ENCODE data around the gene TMEM51.
"Not testable (repeated sequence)": the region's sequence is repeated elsewhere in the genome, so short reads cannot be mapped to it uniquely, and the experiment has no call there.

TMEM51 gene

DNA sequence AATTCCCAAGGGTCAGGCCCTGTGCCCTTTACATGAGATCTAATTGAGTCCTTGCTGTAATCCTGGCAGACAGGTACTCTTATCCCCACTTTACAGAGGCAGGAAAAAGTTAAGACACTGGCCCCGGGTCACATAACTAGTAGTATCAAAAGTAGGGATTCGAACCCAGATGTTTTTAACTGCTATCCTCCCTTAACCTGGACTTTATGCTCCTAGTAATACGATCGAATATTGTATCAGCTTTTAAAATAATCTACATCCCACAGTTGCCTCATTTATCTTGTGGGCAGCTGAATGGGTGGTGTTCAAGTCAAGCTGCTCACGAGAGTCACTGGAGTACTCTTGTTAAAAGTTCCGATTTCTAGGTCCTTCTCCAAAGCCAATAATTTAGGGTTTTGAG is 25.5 kb upstream of the TMEM51 start:
- DNase-seq = no peak

DNA sequence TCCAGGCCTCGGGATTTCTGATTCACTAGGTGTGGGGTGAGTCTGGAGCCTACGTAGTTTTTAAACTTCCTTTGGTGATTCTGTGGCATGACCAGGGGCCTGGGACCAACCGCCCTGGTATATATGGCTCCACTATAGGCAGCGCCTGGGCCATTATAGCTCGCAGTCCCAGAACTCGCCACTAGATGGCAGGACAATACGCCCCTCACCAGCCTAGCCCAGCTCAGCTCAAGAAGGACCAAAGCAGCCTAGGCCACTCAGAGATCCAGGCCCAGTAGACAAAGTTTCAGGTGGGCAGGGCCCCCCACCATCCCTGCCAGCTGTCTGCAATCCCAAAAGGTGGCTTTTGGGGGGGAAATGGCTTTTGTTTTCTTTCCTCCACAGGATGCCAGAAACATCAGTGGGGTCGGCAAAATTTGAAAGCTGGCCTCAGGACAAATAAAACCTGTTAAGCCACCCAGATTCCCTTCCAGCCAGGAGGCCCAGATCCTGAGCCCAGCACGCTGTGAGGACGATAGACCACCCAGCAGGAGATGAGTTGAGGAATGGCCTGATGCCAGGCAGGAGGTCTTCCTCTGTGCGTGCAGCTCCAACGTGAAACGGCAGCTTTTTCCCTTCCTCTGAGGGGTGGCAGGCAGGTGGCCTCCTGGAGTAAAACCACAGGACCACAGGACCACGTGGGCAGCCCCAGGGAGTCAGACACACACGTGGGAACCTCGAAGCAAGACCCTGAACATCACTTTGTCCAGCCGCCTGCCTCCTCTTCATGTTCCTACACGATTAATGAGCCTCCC is 24.8 kb upstream of the TMEM51 start:
- DNase-seq = peak; percentile 8 to 62 (median 40)

DNA sequence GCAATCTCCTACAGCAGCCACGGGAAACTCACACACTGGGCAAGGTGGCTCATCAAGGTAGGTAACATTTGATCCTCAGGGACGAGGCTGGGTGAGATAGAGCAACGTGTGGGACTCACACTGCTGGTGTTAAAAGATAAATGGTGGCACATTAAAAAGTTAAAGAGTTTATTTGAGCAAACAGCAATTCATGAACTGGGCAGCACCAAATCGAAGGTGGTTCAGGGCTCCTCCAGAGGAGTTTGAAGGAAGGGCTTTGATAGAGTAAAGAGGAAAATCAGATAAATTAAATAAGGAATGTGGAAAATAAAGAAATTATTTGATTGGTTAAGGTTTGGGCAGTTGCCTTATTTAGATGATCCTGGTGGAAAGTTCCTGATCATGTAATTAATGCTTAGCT is 23.6 kb upstream of the TMEM51 start:
- DNase-seq = no peak

DNA sequence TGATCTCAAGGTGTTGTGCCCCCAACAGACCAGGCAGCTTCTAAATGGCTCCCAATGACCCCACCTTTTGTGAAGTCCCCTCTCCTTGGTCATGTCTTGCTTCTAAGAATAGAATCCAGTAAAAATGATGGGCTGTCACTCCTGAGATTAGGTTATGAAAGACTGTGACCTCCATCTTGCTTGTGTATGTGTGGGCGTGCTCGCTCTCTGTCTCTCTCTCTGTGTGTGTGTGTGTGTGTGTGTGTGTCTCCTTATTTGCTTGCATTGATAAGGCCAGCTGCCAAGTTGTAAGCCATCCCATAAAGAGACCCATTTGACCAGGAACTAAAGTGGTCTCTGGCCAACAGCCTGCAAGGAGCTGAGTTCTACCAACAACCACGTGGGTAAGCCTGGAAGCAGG is 22.9 kb upstream of the TMEM51 start:
- DNase-seq = no peak

DNA sequence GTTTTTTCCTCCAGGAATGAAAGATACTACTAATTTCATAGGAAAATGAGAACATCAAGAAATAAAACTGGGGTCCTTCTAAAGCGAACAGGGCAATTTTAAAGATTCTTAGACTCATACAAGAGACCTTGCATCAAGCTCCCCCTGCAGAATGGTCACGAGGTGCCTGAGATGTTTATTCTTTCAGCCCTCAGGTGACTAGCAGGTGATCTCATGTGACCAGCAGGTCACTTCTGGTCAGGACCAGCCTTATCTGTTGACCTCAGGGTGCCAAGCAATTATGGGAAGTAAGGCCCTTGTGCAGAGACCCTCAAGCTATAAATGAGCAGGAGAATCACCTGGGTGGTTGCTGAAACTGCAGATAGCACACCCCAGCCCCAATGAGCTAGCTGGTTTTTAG is 20.6 kb upstream of the TMEM51 start:
- DNase-seq = no peak

DNA sequence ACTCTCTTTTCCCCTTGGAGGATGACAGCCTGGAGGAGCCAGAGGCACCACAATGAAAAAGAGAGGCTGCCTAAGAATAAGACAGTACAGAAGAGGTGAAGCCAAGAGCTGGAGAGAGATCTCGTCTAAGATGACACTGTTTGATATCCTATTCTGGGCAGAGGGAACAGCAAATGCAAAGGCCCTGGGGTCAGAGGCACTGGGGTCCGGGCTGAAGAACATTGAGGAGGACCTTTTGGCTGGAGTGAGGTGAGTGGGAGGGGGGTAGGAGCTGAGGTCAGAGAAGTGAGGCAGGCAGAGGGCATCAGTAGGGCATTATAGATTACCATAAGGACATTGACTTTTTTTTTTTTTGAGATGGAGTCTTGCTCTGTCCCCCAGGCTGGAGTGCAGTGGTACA is 19.3 kb upstream of the TMEM51 start:
- DNase-seq = no peak

DNA sequence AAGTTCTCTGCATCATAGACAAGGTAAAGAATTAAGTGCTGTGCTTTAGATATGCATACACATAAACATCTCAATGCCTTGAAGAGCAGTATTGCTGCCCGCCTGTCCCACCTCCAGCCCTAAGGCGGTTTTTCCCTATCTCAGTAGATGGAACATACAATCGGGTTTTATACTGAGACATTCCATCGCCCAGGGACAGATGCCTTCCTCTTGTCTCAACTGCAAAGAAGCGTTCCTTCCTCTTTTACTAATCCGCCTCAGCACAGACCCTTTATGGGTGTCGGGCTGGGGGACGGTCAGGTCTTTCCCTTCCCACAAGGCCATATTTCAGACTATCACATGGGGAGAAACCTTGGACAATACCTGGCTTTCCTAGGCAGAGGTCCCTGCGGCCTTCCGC is 17.9 kb upstream of the TMEM51 start:
- DNase-seq = not testable (repeated sequence)

DNA sequence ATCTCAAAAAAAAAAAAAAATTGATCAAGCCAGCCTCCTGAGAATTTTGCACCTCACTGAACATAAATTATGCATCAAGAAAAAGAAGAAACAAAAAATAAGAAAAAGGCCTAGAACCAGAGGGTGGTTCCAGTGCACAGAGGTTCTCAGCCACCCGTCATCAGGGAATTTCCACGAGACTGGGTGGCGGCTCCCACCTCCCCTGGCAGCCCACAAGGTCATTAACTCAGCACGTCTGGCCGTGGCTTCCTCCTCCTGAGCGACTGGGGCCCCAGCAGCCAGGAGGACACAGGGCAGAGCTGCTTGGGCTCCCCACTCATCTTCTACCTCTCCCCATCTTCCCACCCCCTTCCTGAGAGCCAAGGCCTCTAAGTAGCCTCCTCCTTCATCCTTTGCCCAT is 15.7 kb upstream of the TMEM51 start:
- DNase-seq = no peak

DNA sequence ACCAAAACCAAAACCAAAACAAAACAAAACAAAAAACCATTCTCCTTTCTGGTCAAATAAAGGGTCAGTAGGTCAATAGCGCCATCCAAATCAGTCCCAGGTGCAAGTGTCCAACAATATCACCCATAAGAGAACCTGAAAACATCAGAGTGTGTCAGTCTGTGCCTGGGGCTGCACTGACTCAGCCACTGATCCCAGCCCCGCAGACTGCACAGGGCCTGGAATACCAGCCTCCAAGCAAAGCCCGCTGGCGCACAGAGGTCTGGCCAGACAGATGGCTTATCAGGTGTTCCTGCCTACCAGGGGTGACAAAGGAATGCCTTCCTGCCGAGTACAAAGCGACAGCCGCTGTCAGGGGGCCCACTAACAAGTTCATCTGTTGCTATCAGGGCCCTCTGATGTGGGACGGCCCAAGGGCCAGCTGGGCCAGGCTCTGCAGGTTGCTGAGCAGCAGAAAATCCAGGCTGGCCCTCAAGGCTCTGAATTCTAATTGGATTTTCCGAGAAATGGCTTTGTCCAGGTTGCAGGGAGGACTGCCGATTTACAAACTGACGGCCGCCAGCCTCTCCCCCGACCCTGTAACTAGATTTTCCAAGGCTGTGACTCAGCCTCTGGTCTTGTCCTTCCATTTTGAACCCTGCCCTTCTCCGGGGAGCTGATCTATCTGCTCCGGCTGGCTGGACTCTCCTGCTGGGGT is 13.7 kb upstream of the TMEM51 start:
- no peak for DNase-seq

DNA sequence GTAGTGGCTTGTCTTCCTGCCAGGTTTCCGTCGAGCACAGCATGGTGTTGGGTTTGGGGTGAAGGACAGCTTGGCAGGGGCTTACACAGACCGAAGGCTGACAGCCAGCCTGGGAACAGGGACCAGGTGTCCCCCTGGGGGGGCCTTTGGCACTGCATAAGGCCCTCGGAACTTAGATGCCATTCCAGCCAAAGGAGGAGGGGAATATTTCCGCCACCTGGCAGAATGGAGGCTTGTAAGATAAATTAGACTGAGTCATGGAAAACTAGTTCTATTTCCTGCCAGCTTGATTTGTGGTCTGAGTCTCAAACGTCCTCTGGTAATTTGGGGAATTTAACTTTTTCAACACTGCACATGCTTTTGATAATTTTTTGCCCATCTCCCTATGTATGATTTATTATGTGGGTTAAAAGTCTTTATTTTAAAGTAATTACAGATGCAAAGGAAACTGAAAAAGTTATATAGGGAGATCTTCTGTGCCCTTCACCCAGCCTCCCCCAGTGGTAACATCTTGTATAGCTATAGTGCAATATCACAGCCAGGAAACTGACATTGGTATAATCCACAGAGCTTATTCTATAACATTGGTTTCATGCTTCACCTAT is 11.5 kb upstream of the TMEM51 start:
- no peak for DNase-seq

DNA sequence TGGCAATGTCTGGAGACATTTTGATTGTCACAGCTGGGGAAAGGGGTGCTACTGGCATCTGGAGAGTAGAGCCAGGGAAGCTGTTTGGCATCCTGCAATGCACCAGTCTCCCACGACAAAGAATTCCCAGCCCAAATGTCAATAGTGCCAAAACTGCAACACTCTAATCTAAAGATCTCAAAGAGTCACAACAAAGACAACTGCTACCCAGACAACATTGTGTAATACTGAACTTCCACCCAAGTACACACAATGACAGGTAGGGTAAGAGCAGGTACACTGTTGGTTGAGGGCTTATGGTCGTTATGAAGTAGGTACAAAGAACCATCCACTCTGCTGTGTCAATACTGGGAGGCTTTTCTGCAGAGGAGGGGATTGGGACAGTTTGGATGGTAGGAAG is 8.2 kb upstream of the TMEM51 start:
- DNase-seq = no peak

DNA sequence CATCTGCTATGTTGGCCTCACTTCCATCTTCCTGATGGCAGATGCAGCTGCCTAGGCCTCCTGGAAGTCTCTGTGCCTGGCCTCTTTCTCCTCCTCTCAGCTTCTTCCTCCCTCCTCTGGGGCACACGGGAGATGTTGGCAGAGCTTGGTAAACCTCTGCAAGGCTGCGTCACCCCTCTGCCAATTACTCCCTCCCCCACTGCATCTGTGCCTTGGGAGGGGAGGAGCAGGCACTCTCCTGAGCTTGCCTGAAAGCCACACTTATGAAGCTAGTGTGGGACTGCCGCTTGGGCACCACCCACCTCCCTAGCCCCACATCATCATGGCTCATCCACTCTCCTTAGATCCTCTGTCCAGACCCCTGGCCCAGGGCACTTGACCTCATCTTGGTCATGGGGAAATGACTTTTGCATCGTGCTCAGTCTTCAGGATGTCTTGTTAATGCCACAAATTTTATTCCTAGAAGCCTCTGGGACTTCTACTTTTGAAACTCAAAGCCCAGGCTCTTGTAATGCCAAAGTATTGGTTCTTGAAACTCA is 7.3 kb upstream of the TMEM51 start:
- no peak for DNase-seq

DNA sequence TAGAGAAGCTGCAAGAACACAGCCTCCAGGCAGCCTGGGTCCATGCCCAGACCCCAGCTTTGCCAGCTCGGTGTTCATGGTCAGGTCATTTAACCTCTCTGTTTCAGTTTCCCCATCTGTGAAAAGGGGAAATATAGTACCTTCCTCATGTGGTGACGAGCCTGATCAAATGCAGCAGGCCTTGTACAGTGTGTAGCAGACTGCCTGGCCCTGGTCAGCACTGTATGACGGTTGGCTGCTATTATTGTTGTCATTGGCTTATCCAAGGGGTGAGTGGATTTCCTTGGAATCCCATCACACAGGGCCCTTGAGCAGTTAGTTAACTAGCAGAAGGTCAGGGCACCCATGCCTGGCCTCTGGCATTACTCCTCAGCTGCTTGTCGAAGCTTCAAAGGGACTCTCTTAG is 6.6 kb upstream of the TMEM51 start:
- DNase-seq = no peak

DNA sequence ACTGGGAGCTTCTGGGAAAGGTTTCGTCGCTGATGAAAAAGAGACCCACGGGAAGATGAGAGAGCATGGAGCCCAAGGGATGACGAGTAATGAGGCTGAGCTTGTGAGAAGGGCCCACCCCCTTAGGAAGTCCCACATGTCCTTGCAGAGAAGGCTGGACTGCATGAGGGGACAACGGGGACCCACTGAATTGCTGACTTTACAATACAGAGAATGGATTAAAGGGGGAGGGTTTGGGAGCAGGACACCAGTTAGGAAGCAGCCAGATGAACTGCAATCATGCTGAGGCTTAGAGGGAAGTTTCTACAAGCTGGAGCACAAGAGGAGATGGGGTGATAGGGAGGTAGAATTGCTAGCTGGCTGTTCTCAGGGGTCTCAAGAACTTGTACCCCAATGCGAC is 5.5 kb upstream of the TMEM51 start:
- no peak for DNase-seq

DNA sequence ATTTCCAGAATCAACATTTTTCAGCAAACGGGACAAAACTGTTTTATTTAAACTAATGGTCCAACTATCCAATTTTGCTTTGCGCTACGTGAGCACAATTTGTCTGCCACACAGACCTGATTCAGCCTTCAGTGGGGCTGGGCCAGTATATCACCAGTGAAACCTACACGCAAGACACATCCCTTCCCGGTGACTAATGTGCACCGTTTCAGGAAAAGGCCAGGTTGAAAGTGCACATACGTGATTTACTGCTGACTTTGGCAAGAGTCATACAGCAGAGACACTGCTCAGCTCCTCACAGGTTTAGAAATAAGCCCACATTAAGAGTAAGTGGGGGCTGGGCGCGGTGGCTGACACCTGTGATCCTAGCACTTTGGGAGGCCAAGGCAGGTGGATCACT is 5.1 kb upstream of the TMEM51 start:
- DNase-seq = no peak

DNA sequence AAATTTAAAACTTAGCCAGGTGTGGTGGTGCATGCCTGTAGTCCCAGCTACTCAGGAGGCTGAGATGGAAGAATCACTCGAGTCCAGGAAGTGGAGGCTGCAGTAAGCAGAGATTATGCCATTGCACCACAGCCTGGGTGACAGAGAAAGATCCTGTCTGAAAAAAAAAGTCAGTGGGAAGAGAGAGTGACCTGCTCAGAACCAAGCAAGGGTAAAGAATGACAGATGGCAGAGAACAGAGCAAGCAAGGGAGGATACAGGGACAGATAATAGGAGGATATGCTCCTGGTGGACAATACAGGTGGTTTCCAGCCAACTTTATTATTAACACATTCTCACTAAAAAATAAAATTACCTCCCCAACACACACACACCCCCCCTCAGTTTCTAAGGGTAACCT is 4.6 kb upstream of the TMEM51 start:
- no peak for DNase-seq

DNA sequence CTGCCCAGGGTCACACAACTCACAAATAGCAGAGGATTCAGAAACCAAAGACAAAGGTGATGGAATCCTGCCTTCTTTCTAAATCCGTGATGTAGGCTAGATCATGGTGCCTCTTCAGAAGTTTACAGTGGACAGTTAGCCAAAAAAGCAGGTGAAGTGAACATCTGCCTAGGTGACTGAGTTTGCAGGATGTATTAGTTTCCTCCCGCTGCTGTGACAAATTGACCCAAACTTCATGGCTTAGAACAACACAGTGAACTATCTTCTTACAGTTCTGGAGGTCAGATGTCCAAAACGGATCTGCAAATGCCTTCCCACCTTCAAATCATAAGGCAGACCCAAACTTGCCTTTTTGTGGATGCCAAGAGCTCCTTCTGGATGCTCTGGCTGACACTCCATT is 3.2 kb upstream of the TMEM51 start:
- DNase-seq = no peak

DNA sequence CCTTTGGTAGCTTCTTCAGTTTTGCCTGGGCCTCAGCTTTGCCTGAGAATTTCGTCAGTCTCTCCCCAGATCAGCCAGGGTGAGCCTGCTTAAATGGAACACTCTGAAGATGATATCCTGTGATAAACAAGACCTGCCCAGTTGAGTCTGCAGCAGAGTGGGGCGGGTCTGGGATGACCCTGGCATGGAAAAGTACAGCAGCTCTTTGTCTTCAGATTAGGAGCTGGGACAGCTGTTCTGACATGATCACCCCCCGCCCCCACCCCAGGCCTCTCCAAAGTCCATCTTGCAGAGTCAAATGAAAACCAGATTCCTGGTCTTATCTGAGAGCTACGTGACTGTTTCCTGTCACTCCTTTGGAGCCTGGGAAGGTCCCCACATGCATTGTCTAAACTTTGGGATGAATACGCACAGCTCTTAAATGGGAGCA is 2.2 kb upstream of the TMEM51 start:
- no peak for DNase-seq

DNA sequence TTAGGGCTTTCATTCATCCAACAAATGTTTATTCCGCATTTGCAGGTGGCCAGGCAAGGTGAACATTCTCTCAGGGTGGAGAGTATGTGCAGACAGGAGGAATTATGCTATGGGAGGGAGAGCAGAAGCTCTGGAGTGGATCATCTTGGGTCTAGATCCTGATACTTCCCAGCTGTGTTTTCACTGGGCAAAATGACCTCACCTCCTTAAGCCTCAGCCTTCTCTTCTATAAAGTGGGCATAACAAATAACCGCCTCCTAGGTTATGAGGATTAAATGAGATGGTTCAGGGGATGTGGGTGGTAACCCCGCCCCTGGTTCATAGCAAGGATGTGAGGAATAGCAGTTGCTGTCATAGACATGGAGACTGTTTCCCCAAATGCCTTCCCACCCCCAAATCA is 1.7 kb upstream of the TMEM51 start:
- DNase-seq = no peak

DNA sequence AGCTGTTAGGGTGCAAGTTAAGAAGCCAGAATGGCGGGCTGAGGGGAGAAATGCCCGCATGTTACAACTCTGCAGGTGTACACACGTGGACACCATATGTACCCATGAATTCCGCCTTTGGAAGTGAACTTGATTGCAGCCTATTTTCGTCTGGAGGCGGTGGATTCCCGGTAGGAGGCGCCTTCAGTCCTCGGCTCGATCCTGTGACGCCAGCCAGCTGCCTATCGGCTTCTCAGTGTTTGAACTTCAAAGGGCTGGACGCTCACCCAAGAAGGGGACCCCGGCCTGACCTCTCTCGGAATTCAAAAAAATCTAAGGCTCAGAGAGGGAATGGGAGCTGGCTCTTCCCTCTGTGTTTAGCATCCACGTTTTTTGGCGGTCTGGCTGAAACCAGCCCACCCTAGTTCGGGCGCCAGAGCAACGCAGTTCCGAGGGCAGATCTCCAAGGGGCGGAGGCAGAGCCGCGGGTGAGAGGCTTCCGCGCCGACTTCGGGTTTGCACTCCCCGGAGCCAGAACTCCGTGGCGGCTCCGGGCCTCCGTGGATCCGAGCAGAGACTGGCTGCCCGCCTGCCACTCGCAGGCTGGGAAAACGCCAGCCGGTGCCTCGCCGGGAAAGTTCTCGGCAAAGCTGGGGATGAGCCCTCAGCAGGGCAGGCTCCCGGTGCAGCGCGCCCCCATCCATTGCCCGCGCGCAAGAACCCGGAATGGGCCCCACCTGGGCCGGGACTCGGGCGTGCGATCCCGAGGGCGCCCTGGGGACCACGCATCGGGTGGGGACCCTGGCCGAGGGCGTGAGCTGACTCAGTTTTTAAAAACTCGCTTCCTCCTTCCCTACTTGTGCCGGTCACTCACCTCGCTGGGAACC is 996 bp upstream of the TMEM51 start:
- no peak for DNase-seq

DNA sequence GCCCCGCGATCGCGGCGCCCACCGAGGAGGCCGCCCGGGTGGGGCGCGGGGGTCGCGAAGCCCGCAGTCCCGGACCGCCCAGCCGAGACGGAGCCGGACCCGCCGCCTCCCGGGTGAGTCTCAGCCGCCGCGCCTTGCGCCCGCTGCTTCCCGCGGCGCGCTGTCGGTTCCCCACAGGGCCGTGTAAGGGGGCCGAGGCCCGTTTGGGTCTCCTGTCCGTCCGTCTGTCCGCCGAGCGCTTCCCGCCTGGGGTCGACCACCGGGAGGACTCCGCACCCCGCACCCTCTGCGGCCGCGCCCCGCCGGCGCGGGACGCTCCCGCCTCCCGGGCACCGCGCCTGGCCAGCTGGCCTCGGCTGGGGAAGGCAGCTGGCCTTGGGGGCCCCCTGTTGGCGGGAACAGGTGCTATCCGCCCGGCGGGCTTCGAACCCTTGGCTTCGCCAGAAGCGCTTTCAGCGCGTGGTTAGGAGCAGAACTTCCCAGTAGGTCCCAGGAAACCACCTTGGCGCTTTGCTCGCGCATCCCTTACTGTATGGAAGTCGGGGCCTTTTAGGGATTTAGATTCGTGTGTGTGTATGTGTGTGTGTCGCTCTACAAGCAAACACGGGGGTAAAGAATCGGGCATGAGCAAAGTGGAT is 414 bp downstream of the TMEM51 start:
- peak in 1 of 5 experiments; percentile 32 for DNase-seq

DNA sequence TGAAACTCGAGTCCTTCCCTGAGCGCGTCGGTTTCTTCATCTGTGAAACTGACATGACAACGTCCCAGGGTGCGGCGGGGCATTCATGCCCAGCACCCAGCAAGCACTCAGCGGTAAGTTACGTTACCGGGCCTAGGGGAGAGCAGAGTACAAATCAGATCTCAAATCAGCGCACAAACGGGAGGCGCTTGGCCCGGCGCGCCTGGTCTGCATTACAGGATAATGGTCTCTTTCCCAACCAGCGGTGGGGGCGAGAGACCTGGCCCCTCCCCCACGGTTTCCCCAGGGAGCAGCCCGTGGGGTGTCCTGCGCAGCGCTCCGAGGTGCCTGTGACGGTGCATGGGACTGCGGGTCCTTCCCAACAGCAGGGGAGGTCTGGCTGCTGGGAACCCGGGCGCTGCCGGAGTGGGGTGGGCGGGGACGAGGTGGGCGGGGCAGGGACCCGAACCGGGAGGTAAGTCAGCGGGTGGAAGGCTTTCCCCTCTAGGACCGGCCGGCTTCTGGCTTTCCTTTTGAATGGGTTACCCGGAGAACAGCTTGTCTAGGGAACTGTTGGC is 1.0 kb downstream of the TMEM51 start:
- DNase-seq = peak in 1 of 5 experiments; percentile 26
